Dendritic cell treated with granulocyte-macrophage colony-stimulating factor and Interleukin-4, amounts not matched to agents 40 ng/mL and 50 ng/mL, for 4 days (primary cell): ENCODE results near the gene DEFB124.
"Not testable (repeated sequence)": the region's sequence is repeated elsewhere in the genome, so short reads cannot be mapped to it uniquely, and the experiment has no call there.

Source experiments
- H3K27ac Mint-ChIP-seq: one replicate; pipeline ENCODE4 v1.8.0; 2022; ENCODE audit warnings: mild to moderate bottlenecking, mixed read lengths
- H3K27me3 Mint-ChIP-seq: one replicate; pipeline ENCODE4 v1.8.0; 2022; ENCODE audit warnings: mild to moderate bottlenecking, mixed read lengths
- H3K36me3 Mint-ChIP-seq: one replicate; pipeline ENCODE4 v1.8.0; 2022; ENCODE audit warnings: low read depth, mixed read lengths
- H3K4me1 Mint-ChIP-seq: one replicate; pipeline ENCODE4 v1.8.0; 2022; ENCODE audit warnings: low read depth, mixed read lengths
- H3K4me3 Mint-ChIP-seq: one replicate; pipeline ENCODE4 v1.8.0; 2022; ENCODE audit warnings: mild to moderate bottlenecking, moderate library complexity, mixed read lengths
- H3K9me3 Mint-ChIP-seq: one replicate; pipeline ENCODE4 v1.8.0; 2022; ENCODE audit warnings: mixed read lengths
- intact Hi-C: fragments of 100-400 bp; cut with micrococcal nuclease; formaldehyde crosslinking; loops from one replicate; pipeline ENCODE4 v1.15.0; 2022

DEFB124 gene

GRCh38 chr20:31502884-31503673, 28.2 kb upstream of the DEFB124 start:
- intact Hi-C loops = loop anchor here (1.0 kb wide), 1 partner anchor 43 kb away; no protein-coding TSS in a partner anchor
- not testable (repeated sequence) for H3K27ac Mint-ChIP-seq, H3K4me3 Mint-ChIP-seq, H3K9me3 Mint-ChIP-seq, H3K36me3 Mint-ChIP-seq, H3K4me1 Mint-ChIP-seq
- peaks cover 27% of the 10 kb centered on the region for H3K27me3 Mint-ChIP-seq

DNA sequence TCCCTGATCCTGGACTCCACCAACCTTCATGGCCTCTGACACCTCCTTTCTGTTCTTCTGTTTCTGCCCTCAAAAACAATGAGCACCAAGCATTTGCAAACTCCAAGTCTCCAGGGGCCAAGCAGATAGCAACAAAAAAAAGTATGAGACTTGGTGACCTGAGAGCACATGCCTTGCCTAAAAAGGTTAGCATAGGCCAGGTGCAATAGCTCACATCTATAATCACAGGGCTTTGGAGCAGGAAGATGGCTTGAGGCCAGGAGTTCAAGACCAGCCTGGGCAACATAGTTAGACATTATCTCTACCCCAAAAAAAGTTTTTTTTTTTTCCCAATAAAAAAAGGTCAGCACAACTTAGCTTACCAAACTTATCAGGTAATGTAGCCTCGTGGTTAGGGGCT, 25.6 kb upstream of the DEFB124 start:
- H3K27ac Mint-ChIP-seq = no peak overlapping the region
- H3K4me3 Mint-ChIP-seq = no peak overlapping the region
- H3K9me3 Mint-ChIP-seq = no peaks in the 10 kb centered on the region
- H3K36me3 Mint-ChIP-seq = no peaks in the 10 kb centered on the region
- intact Hi-C loops = no loop called here
- H3K27me3 Mint-ChIP-seq = peaks cover 36% of the 10 kb centered on the region
- H3K4me1 Mint-ChIP-seq = no peaks in the 10 kb centered on the region

DNA sequence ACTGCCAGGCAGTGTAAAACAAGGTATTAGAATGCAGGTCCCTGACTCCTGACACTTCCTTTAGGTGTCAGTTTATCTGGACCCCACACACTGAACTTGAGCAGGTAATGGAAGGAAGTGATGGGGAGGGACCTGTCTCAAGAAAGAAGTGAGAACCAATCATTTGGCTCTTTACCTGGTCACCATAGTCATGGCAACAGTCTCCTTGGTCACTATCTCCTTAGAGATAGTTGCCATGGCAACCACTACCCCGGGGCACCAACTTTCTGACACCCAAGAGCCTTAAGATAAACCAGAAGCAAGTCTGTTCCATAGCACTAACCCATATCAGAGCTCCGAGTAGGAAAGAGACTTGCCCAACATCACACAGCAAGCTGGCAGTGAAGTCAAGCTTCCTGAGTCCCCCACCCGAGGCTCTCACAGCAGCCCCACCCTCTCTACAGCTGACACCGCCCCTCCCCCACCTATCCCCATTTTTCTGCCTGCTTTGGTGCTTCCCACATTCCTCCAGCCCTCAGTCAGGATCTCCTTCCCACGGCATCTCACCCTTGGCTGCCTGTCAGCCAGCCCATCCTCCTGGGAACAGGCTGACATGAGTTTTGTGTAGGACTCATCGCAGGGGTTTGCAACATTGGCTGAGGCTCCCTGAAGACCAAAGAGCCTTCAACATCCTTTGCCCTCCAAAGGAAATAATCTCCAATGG, 23.1 kb upstream of the DEFB124 start:
- Mint-ChIP-seq H3K4me3 (no peak overlapping the region), H3K4me1 (no peaks in the 10 kb centered on the region), H3K27ac (no peak overlapping the region), H3K36me3 (no peaks in the 10 kb centered on the region), H3K9me3 (no peaks in the 10 kb centered on the region), H3K27me3 (peaks cover 16% of the 10 kb centered on the region)
- intact Hi-C loops = no loop called here

DNA sequence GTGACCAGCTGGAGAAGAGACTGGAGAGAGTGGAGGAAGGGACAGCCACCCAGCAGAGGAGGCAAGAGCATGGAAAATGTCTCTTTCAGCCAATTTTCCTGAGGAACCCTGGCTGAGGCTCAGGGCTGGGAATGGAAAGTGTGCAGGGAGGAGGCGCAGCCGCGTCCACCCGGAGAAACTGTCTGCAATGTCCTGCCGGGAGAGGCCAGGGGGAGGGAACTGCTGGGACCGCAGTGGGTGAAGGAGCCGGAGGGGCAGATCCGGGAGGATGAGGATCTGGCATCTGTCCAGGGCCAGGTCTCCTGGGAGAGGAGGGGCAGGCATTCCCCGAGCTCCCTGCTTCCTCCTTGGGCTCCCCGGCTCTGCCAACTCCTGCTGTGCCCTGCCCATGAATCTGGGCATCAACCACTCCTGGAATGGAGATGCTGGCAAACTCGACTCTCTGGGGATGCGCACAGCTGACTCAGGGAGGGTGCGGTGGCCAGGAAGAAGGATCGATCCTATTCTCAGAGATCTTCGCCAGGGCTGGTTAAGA, 21.9 kb upstream of the DEFB124 start:
- no peaks in the 10 kb centered on the region for H3K36me3 Mint-ChIP-seq
- no peaks in the 10 kb centered on the region for H3K4me1 Mint-ChIP-seq
- no peak overlapping the region for H3K4me3 Mint-ChIP-seq
- H3K27ac Mint-ChIP-seq = no peak overlapping the region
- H3K27me3 Mint-ChIP-seq = peaks cover 14% of the 10 kb centered on the region
- intact Hi-C loops = no loop called here
- no peaks in the 10 kb centered on the region for H3K9me3 Mint-ChIP-seq

GRCh38 chr20:31494131-31494530, 19.2 kb upstream of the DEFB124 start:
- H3K4me1 Mint-ChIP-seq = no peaks in the 10 kb centered on the region
- intact Hi-C loops = no loop called here
- no peaks in the 10 kb centered on the region for H3K36me3 Mint-ChIP-seq
- no peak overlapping the region for H3K4me3 Mint-ChIP-seq
- no peaks in the 10 kb centered on the region for H3K9me3 Mint-ChIP-seq
- peaks cover 14% of the 10 kb centered on the region for H3K27me3 Mint-ChIP-seq
- no peak overlapping the region for H3K27ac Mint-ChIP-seq

- intact Hi-C loops = no loop called here
- Mint-ChIP-seq H3K4me3 (no peak overlapping the region), H3K36me3 (no peaks in the 10 kb centered on the region)
These were observed 15.8 kb upstream of the DEFB124 start for GRCh38 chr20:31490752-31491151.

DNA sequence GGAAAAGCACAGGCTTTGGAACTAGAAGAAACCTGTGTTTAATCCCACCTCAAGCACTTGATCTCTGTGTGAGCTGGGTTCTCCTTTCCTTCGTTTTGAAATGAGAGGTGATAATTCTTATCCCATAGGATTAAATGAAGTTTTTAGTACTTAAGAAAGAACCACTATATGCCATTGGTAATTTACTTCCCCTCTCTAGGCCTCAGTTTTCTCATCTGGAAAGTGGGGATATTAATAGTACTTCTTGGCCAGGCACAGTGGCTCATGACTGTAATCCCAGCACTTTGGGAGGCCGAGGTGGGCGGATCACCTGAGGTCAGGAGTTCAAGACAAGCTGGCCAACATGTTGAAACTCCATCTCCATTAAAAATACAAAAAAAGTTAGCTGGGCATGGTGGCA, 14.2 kb upstream of the DEFB124 start:
- Mint-ChIP-seq H3K4me1 (peaks cover 12% of the 10 kb centered on the region), H3K9me3 (no peaks in the 10 kb centered on the region), H3K27me3 (peaks cover 39% of the 10 kb centered on the region), H3K27ac (no peak overlapping the region), H3K36me3 (no peaks in the 10 kb centered on the region), H3K4me3 (no peak overlapping the region)
- intact Hi-C loops = no loop called here

More at GRCh38 chr20:31490752-31491151, 15.8 kb upstream of the DEFB124 start:
- H3K4me1 Mint-ChIP-seq = peaks cover 7% of the 10 kb centered on the region
- H3K9me3 Mint-ChIP-seq = no peaks in the 10 kb centered on the region
- H3K27me3 Mint-ChIP-seq = peaks cover 23% of the 10 kb centered on the region
- H3K27ac Mint-ChIP-seq = no peak overlapping the region

DNA sequence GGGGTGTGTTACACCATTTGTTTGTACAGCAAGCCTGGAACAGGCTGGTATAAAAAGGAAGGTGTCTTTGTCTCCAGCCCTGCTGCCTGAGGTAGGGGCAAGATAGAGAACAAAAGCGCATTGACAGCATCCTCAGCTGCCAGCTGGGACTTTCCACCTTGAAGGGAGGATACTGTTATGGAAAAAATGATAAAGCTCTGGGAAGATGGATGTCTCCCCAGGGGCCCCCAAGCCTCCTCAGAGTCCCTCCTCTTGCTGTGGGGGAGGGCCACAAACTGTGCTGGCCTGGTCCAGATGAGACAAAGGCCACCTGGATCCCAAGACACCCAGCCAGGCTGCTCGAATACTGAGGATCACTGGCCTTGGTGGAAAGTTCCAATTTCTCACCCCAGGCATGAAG, 13.2 kb upstream of the DEFB124 start:
- Mint-ChIP-seq H3K4me1 (peaks cover 12% of the 10 kb centered on the region), H3K27ac (no peak overlapping the region), H3K27me3 (peaks cover 46% of the 10 kb centered on the region), H3K4me3 (no peak overlapping the region), H3K9me3 (no peaks in the 10 kb centered on the region), H3K36me3 (no peaks in the 10 kb centered on the region)
- intact Hi-C loops = no loop called here

- H3K9me3 Mint-ChIP-seq = no peaks in the 10 kb centered on the region
- H3K36me3 Mint-ChIP-seq = no peaks in the 10 kb centered on the region
- H3K4me3 Mint-ChIP-seq = no peak overlapping the region
- peaks cover 12% of the 10 kb centered on the region for H3K4me1 Mint-ChIP-seq
- intact Hi-C loops = no loop called here
- peaks cover 51% of the 10 kb centered on the region for H3K27me3 Mint-ChIP-seq
- no peak overlapping the region for H3K27ac Mint-ChIP-seq
These were observed 10.8 kb upstream of the DEFB124 start for GRCh38 chr20:31485450-31486339.

GRCh38 chr20:31484001-31484400, 9.1 kb upstream of the DEFB124 start:
- H3K36me3 Mint-ChIP-seq = no peaks in the 10 kb centered on the region
- intact Hi-C loops = no loop called here
- H3K27me3 Mint-ChIP-seq = peaks cover 52% of the 10 kb centered on the region
- no peak overlapping the region for H3K4me3 Mint-ChIP-seq
- no peak overlapping the region for H3K27ac Mint-ChIP-seq
- peaks cover 12% of the 10 kb centered on the region for H3K4me1 Mint-ChIP-seq
- no peaks in the 10 kb centered on the region for H3K9me3 Mint-ChIP-seq

DNA sequence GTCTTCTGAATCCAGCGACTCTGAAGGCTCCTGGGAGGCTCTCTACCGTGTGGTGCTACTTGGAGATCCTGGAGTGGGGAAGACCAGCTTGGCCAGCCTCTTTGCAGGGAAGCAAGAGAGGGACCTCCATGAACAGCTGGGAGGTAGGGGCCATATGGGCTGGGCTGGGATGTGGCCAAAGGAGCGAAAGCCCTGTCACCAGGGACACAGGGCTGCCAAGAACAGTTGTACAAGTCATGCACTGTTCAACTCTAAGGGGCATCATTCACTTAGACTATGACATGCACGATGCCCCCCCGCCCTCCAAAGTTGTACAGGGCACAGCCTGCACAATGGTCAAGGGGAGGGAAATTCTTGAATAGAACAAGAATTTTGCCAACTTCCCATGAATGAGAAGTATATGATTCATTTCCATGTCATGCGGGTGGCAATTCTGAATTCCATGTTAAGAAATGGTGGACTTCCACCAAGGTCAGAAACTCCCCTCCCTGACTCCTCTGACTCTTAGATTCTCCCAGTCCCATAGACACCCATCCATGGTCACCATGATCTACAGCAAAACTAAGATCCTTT, 1.8 kb upstream of the DEFB124 start:
- H3K4me1 Mint-ChIP-seq = peaks cover 28% of the 10 kb centered on the region
- no peaks in the 10 kb centered on the region for H3K9me3 Mint-ChIP-seq
- H3K27ac Mint-ChIP-seq = no peak overlapping the region
- intact Hi-C loops = no loop called here
- H3K36me3 Mint-ChIP-seq = no peaks in the 10 kb centered on the region
- H3K27me3 Mint-ChIP-seq = peaks cover 43% of the 10 kb centered on the region
- no peak overlapping the region for H3K4me3 Mint-ChIP-seq

GRCh38 chr20:31476294-31476585, 1.3 kb upstream of the DEFB124 start:
- Mint-ChIP-seq H3K4me1 (peaks cover 28% of the 10 kb centered on the region), H3K36me3 (no peaks in the 10 kb centered on the region), H3K9me3 (no peaks in the 10 kb centered on the region), H3K4me3 (no peak overlapping the region), H3K27me3 (peaks cover 43% of the 10 kb centered on the region), H3K27ac (no peak overlapping the region)
- intact Hi-C loops = no loop called here

- intact Hi-C loops = no loop called here
- H3K9me3 Mint-ChIP-seq = no peaks in the 10 kb centered on the region
- H3K4me1 Mint-ChIP-seq = peaks cover 28% of the 10 kb centered on the region
- no peak overlapping the region for H3K4me3 Mint-ChIP-seq
- H3K36me3 Mint-ChIP-seq = no peaks in the 10 kb centered on the region
- H3K27ac Mint-ChIP-seq = no peak overlapping the region
- peaks cover 41% of the 10 kb centered on the region for H3K27me3 Mint-ChIP-seq
These were observed 756 bp upstream of the DEFB124 start for GRCh38 chr20:31475472-31476293.
